Measurements from ENCODE around the gene SF1. TPM values are rescaled to one million over a fixed set of nuclear protein-coding genes. Genes with fewer than 3 reads are reported as not detected.
A peak's percentile ranks its signal among the peaks of the same experiment; 100 is the strongest.

SF1 gene
- total RNA-seq, 1 donor from 2014 or later = 500 TPM

DNA sequence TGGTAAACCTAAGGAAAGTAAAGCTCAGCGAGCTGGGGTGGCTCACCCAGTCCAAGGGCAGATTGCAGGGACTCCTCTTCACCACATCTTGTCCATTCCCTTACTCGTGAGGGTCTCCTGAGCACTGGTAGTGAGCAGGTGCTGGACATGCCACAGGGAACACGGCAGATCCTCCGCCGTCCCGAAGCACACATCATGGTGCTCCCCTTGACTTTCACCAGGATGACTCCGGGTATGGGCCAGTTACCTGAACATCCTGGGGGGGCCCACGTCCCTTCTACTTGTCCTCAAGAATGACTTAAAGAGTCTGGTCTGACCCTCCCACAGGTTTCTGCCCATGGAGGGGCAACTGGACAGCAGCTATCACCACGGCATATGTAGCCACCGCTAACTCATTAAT lies 8.0 kb upstream of the SF1 start:
- DNase-seq (ENCODE audit: low spot score, unreplicated experiment) = no peak
- Mint-ChIP-seq H3K9me3 (ENCODE audit: low read depth) (no peaks in the 10 kb centered on the region), H3K36me3 (ENCODE audit: insufficient read depth) (peaks cover 1% of the 10 kb centered on the region), H3K4me1 (ENCODE audit: low read depth) (no peaks in the 10 kb centered on the region), H3K27me3 (no peaks in the 10 kb centered on the region), H3K27ac (peak overlapping the region; percentile 52), H3K4me3 (ENCODE audit: low read depth) (no peak overlapping the region)
- TF ChIP-seq, protein P1, sequence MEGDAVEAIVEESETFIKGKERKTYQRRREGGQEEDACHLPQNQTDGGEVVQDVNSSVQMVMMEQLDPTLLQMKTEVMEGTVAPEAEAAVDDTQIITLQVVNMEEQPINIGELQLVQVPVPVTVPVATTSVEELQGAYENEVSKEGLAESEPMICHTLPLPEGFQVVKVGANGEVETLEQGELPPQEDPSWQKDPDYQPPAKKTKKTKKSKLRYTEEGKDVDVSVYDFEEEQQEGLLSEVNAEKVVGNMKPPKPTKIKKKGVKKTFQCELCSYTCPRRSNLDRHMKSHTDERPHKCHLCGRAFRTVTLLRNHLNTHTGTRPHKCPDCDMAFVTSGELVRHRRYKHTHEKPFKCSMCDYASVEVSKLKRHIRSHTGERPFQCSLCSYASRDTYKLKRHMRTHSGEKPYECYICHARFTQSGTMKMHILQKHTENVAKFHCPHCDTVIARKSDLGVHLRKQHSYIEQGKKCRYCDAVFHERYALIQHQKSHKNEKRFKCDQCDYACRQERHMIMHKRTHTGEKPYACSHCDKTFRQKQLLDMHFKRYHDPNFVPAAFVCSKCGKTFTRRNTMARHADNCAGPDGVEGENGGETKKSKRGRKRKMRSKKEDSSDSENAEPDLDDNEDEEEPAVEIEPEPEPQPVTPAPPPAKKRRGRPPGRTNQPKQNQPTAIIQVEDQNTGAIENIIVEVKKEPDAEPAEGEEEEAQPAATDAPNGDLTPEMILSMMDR (IDR thresholded peaks at IDR 0.05; ENCODE audit: unreplicated experiment) = no peak

DNA sequence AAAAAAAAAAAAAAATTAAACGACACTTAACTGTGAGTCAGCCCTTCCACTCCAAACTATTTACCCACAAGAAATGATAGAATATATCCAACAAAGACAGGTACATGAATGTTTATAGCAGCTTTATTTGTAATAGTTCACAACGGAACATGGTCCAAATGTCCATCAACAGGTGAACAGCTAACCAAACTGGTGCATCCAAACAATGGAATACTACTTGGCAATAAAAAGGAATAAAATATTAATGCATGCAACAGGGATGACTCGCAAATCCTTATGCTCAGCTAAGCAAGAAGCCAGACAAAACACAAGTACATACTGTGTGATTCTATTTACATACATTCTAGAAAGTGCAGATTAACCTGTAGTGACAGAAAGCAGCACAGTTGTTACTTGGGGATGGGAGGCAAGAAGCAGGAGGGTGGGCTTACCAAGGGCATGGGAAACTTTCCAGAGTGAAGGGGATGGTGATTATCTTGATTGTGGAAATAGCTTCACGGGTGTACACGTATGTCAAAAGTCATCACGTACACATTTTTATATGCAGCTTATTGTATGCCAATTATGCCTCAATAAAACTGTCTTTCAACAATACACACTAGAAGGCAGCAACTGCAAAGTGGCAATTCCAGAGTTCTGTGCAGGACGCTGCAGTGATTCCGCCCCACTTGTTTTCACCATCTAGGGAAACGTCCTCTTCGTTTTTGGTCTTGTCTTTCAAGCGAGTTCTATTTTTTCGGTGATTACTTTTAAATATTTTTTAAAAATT lies 6.7 kb upstream of the SF1 start:
- Mint-ChIP-seq H3K36me3 (ENCODE audit: insufficient read depth) (peaks cover 1% of the 10 kb centered on the region), H3K4me3 (ENCODE audit: low read depth) (no peak overlapping the region)
- no peak for DNase-seq (ENCODE audit: low spot score, unreplicated experiment)

DNA sequence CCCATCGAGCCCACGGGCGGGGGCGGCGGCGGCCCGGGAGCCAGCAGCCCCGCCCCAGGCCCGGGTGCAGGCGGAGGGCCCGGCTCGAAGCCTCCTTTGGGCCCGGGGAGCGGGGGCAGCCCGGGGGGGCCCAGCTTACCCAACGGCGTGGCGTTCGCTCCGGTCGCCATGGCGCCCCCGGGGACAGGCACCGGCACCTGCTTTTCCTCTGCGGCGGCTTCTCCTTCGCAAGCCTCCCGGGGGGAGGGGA lies 194 bp downstream of the SF1 start:
- TF ChIP-seq, protein P1 (IDR thresholded peaks at IDR 0.05; ENCODE audit: unreplicated experiment) = no peak
- Mint-ChIP-seq H3K27me3 (no peaks in the 10 kb centered on the region), H3K27ac (no peak overlapping the region), H3K9me3 (ENCODE audit: low read depth) (no peaks in the 10 kb centered on the region), H3K36me3 (ENCODE audit: insufficient read depth) (peaks cover 30% of the 10 kb centered on the region), H3K4me1 (ENCODE audit: low read depth) (peaks cover 27% of the 10 kb centered on the region), H3K4me3 (ENCODE audit: low read depth) (peak overlapping the region; percentile 87)
- DNase-seq (ENCODE audit: low spot score, unreplicated experiment) = no peak

More for the DNA sequence above, 6.7 kb upstream of the SF1 start:
- H3K27ac Mint-ChIP-seq = no peak overlapping the region
- no peaks in the 10 kb centered on the region for H3K4me1 Mint-ChIP-seq (ENCODE audit: low read depth)
- no peaks in the 10 kb centered on the region for H3K27me3 Mint-ChIP-seq
- TF ChIP-seq, protein P1 (IDR thresholded peaks at IDR 0.05; ENCODE audit: unreplicated experiment) = no peak
- H3K9me3 Mint-ChIP-seq (ENCODE audit: low read depth) = no peaks in the 10 kb centered on the region

DNA sequence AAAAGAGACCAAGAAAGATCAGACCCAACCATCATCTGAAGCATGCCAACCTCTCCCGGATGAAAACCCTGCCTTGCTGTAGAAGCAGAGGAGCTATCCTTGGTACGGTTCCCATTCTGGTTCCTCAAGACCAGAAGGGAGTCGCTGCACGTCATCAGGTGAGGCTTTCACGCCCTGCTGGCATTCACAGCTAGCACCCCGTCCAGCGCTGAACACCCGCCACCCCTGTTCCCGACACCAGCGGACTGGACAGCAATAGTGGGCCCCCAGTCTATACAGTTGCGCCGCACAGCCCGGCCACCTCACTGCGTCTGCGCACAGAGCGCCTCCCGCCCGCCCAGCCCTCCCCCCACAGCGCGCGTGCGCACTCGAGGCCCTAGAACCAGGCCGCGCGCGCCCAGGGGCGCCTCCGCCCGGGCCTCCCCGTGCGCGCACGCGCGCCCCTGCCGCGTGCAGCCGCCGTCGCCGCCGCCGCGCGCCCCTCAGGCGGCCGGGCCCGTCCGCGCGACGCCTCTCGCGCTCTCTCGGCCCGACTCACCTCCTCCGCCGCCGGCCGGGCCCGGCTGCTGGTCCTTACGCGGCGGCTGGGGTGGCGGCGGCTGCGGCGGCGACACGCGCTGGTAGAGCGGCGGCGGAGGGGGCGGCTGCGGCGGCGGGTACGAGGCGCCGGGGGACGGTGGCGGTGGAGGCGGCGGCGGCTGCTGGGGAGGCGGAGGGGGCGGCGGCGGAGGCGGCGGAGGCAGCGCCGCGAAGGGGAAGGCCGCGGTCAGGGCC lies 706 bp downstream of the SF1 start:
- H3K4me1 Mint-ChIP-seq (ENCODE audit: low read depth) = peaks cover 27% of the 10 kb centered on the region
- H3K4me3 Mint-ChIP-seq (ENCODE audit: low read depth) = peak overlapping the region; percentile 93
- H3K9me3 Mint-ChIP-seq (ENCODE audit: low read depth) = no peaks in the 10 kb centered on the region
- TF ChIP-seq, protein P1 (IDR thresholded peaks at IDR 0.05; ENCODE audit: unreplicated experiment) = no peak
- DNase-seq (ENCODE audit: low spot score, unreplicated experiment) = peak; percentile 59
- no peaks in the 10 kb centered on the region for H3K27me3 Mint-ChIP-seq
- H3K36me3 Mint-ChIP-seq (ENCODE audit: insufficient read depth) = peaks cover 34% of the 10 kb centered on the region
- peak overlapping the region; percentile 97 for H3K27ac Mint-ChIP-seq

GRCh38 chr11:64776875-64777274 lies 1.5 kb downstream of the SF1 start:
- Mint-ChIP-seq H3K4me1 (ENCODE audit: low read depth) (peaks cover 32% of the 10 kb centered on the region), H3K4me3 (ENCODE audit: low read depth) (peak overlapping the region; percentile 93), H3K36me3 (ENCODE audit: insufficient read depth) (peaks cover 41% of the 10 kb centered on the region)

More at GRCh38 chr11:64776875-64777274, 1.5 kb downstream of the SF1 start:
- H3K27me3 Mint-ChIP-seq = no peaks in the 10 kb centered on the region
- H3K27ac Mint-ChIP-seq = peak overlapping the region; percentile 97
- no peaks in the 10 kb centered on the region for H3K9me3 Mint-ChIP-seq (ENCODE audit: low read depth)
- TF ChIP-seq, protein P1 (IDR thresholded peaks at IDR 0.05; ENCODE audit: unreplicated experiment) = no peak
- no peak for DNase-seq (ENCODE audit: low spot score, unreplicated experiment)

Data from progenitor cell of endocrine pancreas (in vitro differentiated cells).